ENCODE measurements around the gene ZNF565.
"Not testable (repeated sequence)": the region's sequence is repeated elsewhere in the genome, so short reads cannot be mapped to it uniquely, and the experiment has no call there.

Gene ZNF565

GRCh38 chr19:36183245-36183628 is 31.2 kb downstream of the ZNF565 start:
- no peak overlapping the region for H3K4me3 ChIP-seq (ENCODE audit: low read depth, low read length)
- no peak for TF ChIP-seq CTCF (IDR thresholded peaks at IDR 0.05; ENCODE audit: borderline replicate concordance, insufficient read depth, low read depth, low read length)

- H3K4me3 ChIP-seq (ENCODE audit: low read depth, low read length), result no peak overlapping the region
- no peak for TF ChIP-seq CTCF (IDR thresholded peaks at IDR 0.05; ENCODE audit: borderline replicate concordance, insufficient read depth, low read depth, low read length)
Observed at GRCh38 chr19:36182612-36183244, 31.7 kb downstream of the ZNF565 start.

DNA sequence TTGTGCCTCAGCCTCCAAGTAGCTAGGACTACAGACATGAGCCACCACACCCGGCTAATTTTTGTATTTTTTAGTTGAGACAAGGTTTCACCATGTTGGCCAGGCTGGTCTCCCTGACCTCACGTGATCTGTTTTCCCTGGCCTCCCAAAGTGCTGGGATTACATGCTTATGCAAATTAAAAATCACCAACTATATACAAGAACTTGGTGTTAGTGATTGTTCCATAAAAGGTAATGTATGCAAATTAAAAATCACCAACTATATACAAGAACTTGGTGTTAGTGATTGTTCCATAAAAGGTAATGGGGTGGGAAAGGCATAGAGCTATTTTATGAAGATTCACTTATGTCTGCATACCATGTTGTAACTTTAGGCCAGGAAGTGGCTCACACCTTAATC is 35.4 kb downstream of the ZNF565 start:
- H3K4me3 ChIP-seq (ENCODE audit: low read depth, low read length), result not testable (repeated sequence)

- not testable (repeated sequence) for H3K4me3 ChIP-seq (ENCODE audit: low read depth, low read length)
Observed at GRCh38 chr19:36173846-36174245, 40.6 kb downstream of the ZNF565 start.

- no peak for TF ChIP-seq CTCF (IDR thresholded peaks at IDR 0.05; ENCODE audit: borderline replicate concordance, insufficient read depth, low read depth, low read length)
- no peak overlapping the region for H3K4me3 ChIP-seq (ENCODE audit: low read depth, low read length)
Observed at GRCh38 chr19:36172852-36173251, 41.6 kb downstream of the ZNF565 start.

DNA sequence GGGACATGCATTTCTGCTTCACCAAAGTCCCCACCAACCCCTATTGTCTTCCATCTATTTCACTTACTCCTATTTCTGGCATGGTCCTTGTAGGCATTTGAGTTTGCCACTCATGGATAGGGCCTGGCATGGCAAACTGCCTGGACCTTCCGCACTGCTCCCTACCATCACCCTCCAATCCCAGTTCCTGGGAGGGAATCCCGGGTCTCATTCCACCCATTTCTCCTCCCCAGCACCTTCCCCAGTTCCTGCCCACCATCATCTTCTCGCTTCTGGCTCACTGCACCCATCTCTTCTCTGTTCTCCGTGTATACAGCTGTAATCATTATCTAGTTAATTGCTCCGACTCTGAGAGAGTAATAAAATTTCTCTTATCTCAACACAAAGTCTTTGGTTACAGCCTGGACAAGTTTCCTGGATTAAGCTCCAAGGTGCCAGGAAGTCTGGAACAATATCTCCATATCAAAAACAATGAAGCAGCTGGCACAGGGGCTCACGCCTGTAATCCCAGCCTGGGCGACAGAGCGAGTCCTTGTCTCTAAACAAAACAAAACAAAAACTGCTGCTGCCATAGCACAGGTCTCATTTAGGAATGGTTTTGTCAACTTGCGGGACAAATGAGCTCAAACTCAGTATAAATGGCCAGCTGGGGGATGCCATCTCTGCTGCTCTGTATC is 45.2 kb downstream of the ZNF565 start:
- TF ChIP-seq CTCF (IDR thresholded peaks at IDR 0.05; ENCODE audit: borderline replicate concordance, insufficient read depth, low read depth, low read length), result no peak
- no peak overlapping the region for H3K4me3 ChIP-seq (ENCODE audit: low read depth, low read length)

DNA sequence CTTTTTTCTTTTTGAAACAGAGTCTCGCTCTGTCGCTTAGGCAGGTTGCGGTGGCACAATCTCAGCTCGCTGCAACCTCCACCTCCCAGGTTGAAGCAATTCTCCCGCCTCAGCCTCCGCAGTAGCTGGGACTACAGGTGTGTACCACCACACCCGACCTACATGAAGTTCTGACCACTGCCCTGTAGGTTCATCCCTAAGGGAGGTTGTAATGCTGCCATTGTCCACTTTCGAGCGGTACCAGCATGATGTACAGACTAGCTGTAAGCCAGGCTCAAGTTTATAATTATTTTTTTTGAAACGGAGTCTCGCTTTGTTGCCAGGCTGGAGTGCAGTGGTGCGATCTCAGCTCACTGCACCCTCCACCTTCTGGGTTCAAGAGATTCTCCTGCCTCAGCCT is 50.7 kb downstream of the ZNF565 start:
- no peak for TF ChIP-seq CTCF (IDR thresholded peaks at IDR 0.05; ENCODE audit: borderline replicate concordance, insufficient read depth, low read depth, low read length)
- H3K4me3 ChIP-seq (ENCODE audit: low read depth, low read length), result no peak overlapping the region

GRCh38 chr19:36160821-36161596 is 53.5 kb downstream of the ZNF565 start:
- no peak for TF ChIP-seq CTCF (IDR thresholded peaks at IDR 0.05; ENCODE audit: borderline replicate concordance, insufficient read depth, low read depth, low read length)
- no peak overlapping the region for H3K4me3 ChIP-seq (ENCODE audit: low read depth, low read length)

Data from GM12875 (cell line).